Measurements from ENCODE around the gene RAB38. TPM values are rescaled to one million over a fixed set of nuclear protein-coding genes. Genes with fewer than 3 reads are reported as not detected.

The RAB38 gene
- 1 to 10 TPM; 1.6 to 1.9 TPM for total RNA-seq

DNA sequence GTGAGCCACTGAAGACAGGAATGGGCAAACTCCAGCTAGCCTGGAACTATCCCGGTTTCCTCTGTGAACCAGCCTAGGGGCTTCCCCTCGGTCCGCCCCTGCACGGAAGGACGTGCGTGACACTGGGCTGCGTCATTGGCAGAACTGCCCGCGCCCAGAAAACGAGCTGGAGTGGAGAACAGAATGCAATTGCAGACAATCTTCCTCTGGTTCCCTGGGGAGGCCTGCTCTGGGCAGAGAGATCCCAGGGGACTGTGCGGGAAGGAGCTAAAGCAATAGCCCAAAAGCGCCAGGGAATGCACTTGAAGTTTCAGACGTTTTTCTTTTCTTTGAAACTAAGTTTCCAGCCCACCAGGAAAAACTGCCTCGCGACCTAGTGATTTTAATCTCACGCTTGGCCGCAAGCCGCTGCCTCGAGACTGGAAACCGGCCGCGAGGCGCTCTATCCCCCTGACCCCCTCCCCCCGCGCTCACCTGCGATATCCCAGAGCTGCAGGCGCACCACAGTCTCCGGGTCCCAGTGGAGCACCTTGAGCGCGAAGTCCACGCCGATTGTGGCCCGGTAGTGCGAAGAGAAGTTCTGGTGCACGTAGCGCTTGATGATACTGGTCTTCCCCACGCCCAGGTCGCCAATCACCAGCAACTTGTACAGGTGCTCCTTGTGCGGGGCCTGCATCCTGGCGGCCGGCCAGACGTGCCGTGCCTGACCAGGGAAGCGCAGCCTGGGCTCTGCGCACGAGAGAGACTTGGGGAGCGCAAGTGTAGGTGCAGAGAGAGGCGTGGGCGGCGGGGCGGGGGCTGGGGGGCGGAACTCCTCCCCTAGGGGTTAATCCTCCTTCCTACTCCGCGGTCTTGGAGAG, at the start of gene RAB38:
Gene RAB38 (minus strand): TSS at position 735 of the 860 bp plus-strand sequence. CDS start 59 bp downstream, at position 676.
- POLR2A ChIA-PET: no interaction called here
- Mint-ChIP-seq H3K27me3 (no peaks in the 10 kb centered on the region), H3K36me3 (ENCODE audit: low read depth) (no peaks in the 10 kb centered on the region), H3K4me1 (peaks cover 43% of the 10 kb centered on the region), H3K27ac (peak within 1 kb of the TSS; percentile 82), H3K4me3 (peak within 1 kb of the TSS; percentile 73), H3K9me3 (no peaks in the 10 kb centered on the region)
- peak; percentile 50 for DNase-seq
- CTCF ChIA-PET: interaction anchor here (0.6 to 2.8 kb wide), 4 partner anchors 8 to 306 kb away, joined by 3 to 11 read pairs (median 4); no protein-coding TSS in a partner anchor

DNA sequence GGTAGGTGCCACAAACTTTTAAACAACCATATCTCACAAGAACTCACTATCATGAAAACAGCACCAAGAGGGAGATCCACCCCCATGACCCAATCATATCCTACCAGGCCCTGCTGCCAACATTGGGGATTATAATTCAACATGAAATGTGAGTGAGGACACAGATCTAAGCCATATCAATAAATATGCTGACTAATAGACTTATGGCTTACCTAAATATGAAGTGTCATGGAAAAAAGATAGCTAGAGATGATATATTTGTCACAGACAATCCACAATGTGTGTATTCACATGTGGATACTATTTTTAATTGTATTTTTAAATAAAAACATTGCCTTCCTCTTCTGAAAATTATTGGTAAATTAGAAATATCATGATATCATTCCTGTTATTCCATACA, 38.2 kb upstream of the RAB38 start:
- CTCF ChIA-PET: no interaction called here
- H3K27ac Mint-ChIP-seq: no peak overlapping the region
- DNase-seq: no peak
- H3K4me1 Mint-ChIP-seq: no peaks in the 10 kb centered on the region
- no peaks in the 10 kb centered on the region for H3K36me3 Mint-ChIP-seq (ENCODE audit: low read depth)
- POLR2A ChIA-PET: no interaction called here
- no peaks in the 10 kb centered on the region for H3K9me3 Mint-ChIP-seq
- H3K27me3 Mint-ChIP-seq: no peaks in the 10 kb centered on the region
- no peak overlapping the region for H3K4me3 Mint-ChIP-seq

DNA sequence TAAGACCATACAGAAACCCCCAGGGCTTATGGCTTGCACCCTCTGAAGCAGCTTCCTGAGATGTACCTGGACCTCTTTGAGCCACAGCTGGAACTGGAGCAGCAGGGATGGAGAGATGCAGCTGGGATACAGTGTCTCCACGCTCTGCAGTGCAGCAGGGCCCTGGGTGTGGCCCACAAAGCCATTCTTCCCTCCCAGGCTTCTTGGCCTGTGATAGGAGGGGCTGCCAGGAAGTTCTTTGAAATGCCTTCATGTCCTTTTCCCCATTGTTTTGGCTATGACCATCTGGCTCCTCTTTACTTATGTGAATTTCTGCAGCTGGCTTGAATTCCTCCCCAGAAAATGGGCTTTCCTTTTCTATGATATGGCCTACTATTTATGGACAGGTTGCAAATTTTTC, 37.1 kb upstream of the RAB38 start:
- H3K27me3 Mint-ChIP-seq: no peaks in the 10 kb centered on the region
- H3K36me3 Mint-ChIP-seq (ENCODE audit: low read depth): no peaks in the 10 kb centered on the region
- POLR2A ChIA-PET: no interaction called here
- no peak overlapping the region for H3K4me3 Mint-ChIP-seq
- CTCF ChIA-PET: no interaction called here
- no peak for DNase-seq
- no peaks in the 10 kb centered on the region for H3K9me3 Mint-ChIP-seq
- H3K27ac Mint-ChIP-seq: no peak overlapping the region
- no peaks in the 10 kb centered on the region for H3K4me1 Mint-ChIP-seq

DNA sequence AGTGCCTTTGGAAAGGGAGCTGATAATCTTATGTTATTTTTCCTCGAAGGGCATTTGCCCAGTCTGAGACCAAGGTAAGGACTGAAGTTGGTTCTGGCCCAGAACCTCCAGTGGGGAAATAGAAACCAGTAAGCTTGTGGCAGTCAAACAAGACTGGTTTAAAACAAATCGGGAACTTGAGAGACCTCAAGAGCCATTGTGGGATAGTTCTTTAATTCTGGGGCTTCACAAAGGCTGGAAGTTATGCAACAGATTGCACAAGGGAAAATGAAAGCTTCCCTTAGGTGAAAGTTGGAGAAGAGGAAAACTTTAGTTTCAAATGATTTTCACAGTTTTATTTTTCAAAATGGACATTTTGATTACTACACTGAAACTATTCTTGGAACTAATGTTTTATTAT, 33.5 kb upstream of the RAB38 start:
- ChIA-PET CTCF (no interaction called here), POLR2A (no interaction called here)
- Mint-ChIP-seq H3K4me3 (no peak overlapping the region), H3K9me3 (no peaks in the 10 kb centered on the region), H3K4me1 (no peaks in the 10 kb centered on the region), H3K27me3 (peaks cover 1% of the 10 kb centered on the region), H3K36me3 (ENCODE audit: low read depth) (no peaks in the 10 kb centered on the region), H3K27ac (no peak overlapping the region)
- no peak for DNase-seq

GRCh38 chr11:88206751-88207150, 31.5 kb upstream of the RAB38 start:
- no peak overlapping the region for H3K27ac Mint-ChIP-seq
- POLR2A ChIA-PET: no interaction called here
- no peak for DNase-seq
- no peaks in the 10 kb centered on the region for H3K9me3 Mint-ChIP-seq
- peaks cover 2% of the 10 kb centered on the region for H3K27me3 Mint-ChIP-seq
- CTCF ChIA-PET: interaction anchor here (0.8 kb wide), 1 partner anchor 24 kb away, joined by 3 read pairs; no protein-coding TSS in a partner anchor
- no peaks in the 10 kb centered on the region for H3K36me3 Mint-ChIP-seq (ENCODE audit: low read depth)
- no peak overlapping the region for H3K4me3 Mint-ChIP-seq
- no peaks in the 10 kb centered on the region for H3K4me1 Mint-ChIP-seq

- H3K27me3 Mint-ChIP-seq: peaks cover 2% of the 10 kb centered on the region
- H3K27ac Mint-ChIP-seq: no peak overlapping the region
- H3K4me3 Mint-ChIP-seq: no peak overlapping the region
- ChIA-PET CTCF (no interaction called here), POLR2A (no interaction called here)
- no peaks in the 10 kb centered on the region for H3K36me3 Mint-ChIP-seq (ENCODE audit: low read depth)
- H3K4me1 Mint-ChIP-seq: no peaks in the 10 kb centered on the region
- DNase-seq: no peak
- H3K9me3 Mint-ChIP-seq: no peaks in the 10 kb centered on the region
Measured at GRCh38 chr11:88204353-88204752, 29.1 kb upstream of the RAB38 start.

- Mint-ChIP-seq H3K27ac (no peak overlapping the region), H3K27me3 (peaks cover 4% of the 10 kb centered on the region), H3K9me3 (no peaks in the 10 kb centered on the region), H3K4me3 (no peak overlapping the region), H3K4me1 (no peaks in the 10 kb centered on the region), H3K36me3 (ENCODE audit: low read depth) (no peaks in the 10 kb centered on the region)
- POLR2A ChIA-PET: interaction anchor here (0.7 kb wide), 1 partner anchor 180 kb away, joined by 4 read pairs; no protein-coding TSS in a partner anchor
- CTCF ChIA-PET: no interaction called here
- DNase-seq: no peak
Measured at GRCh38 chr11:88203604-88204003, 28.4 kb upstream of the RAB38 start.

GRCh38 chr11:88202498-88202897, 27.3 kb upstream of the RAB38 start:
- Mint-ChIP-seq H3K27ac (no peak overlapping the region), H3K36me3 (ENCODE audit: low read depth) (peaks cover 2% of the 10 kb centered on the region), H3K4me3 (no peak overlapping the region), H3K27me3 (peaks cover 9% of the 10 kb centered on the region), H3K4me1 (no peaks in the 10 kb centered on the region), H3K9me3 (peaks cover 6% of the 10 kb centered on the region)
- ChIA-PET POLR2A (no interaction called here), CTCF (interaction anchor here (1.0 kb wide), 1 partner anchor 186 kb away, joined by 4 read pairs; no protein-coding TSS in a partner anchor)
- no peak for DNase-seq

DNA sequence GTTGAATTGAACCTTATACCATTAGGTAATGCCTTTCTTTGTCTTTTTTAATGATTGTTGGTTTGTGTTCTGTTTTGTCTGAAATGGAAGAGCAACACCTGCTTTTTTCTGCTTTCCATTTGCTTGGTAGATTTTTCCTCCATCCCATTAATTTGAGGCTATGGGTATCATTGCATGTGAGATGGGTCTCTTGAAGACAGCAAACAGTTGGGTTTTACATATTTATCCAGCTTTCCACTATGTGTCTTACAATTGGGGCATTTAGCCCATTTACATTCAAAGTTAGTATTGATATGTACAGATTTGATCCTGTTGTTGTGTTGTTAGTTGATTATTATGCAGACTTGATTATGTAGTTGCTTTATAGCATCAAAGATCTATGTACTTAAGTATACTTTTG, 21.1 kb upstream of the RAB38 start:
- CTCF ChIA-PET: interaction anchor here (0.5 kb wide), 1 partner anchor 624 kb away, joined by 3 read pairs; no protein-coding TSS in a partner anchor
- peaks cover 21% of the 10 kb centered on the region for H3K9me3 Mint-ChIP-seq
- H3K4me1 Mint-ChIP-seq: no peaks in the 10 kb centered on the region
- H3K4me3 Mint-ChIP-seq: no peak overlapping the region
- DNase-seq: no peak
- H3K36me3 Mint-ChIP-seq (ENCODE audit: low read depth): peaks cover 6% of the 10 kb centered on the region
- H3K27ac Mint-ChIP-seq: no peak overlapping the region
- POLR2A ChIA-PET: no interaction called here
- peaks cover 38% of the 10 kb centered on the region for H3K27me3 Mint-ChIP-seq

- peaks cover 6% of the 10 kb centered on the region for H3K36me3 Mint-ChIP-seq (ENCODE audit: low read depth)
Measured at GRCh38 chr11:88195908-88196307, 20.7 kb upstream of the RAB38 start.

DNA sequence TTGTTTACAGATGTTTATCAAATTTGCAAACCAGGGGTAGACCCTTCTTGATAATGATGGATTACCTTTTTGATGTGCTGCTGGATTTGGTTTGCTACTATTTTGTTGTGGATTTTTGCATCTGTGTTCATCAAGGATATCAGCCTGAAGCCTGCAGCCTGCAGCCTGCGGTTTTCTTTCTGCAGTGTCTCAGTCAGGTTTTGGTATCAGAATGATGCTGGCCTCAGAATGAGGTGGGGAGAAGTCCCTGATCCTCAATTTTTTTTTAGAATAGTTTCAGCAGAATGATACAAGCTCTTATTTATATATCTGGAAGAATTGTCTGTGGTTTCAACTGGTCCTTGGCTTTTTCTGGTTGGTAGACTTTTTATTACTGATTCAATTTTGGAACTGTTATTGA, 19.7 kb upstream of the RAB38 start:
- Mint-ChIP-seq H3K9me3 (peaks cover 21% of the 10 kb centered on the region), H3K36me3 (ENCODE audit: low read depth) (peaks cover 6% of the 10 kb centered on the region), H3K4me3 (no peak overlapping the region), H3K27me3 (peaks cover 38% of the 10 kb centered on the region), H3K27ac (no peak overlapping the region), H3K4me1 (no peaks in the 10 kb centered on the region)
- no peak for DNase-seq
- ChIA-PET POLR2A (no interaction called here), CTCF (interaction anchor here (0.6 kb wide), 1 partner anchor 25 kb away, joined by 3 read pairs; no protein-coding TSS in a partner anchor)

More at GRCh38 chr11:88195908-88196307, 20.7 kb upstream of the RAB38 start:
- Mint-ChIP-seq H3K27ac (no peak overlapping the region), H3K4me1 (no peaks in the 10 kb centered on the region), H3K27me3 (peaks cover 38% of the 10 kb centered on the region), H3K4me3 (no peak overlapping the region), H3K9me3 (peaks cover 21% of the 10 kb centered on the region)
- POLR2A ChIA-PET: no interaction called here
- CTCF ChIA-PET: no interaction called here
- no peak for DNase-seq

- no peak for DNase-seq
- ChIA-PET POLR2A (no interaction called here), CTCF (no interaction called here)
- Mint-ChIP-seq H3K27ac (no peak overlapping the region), H3K36me3 (ENCODE audit: low read depth) (peaks cover 6% of the 10 kb centered on the region), H3K4me3 (no peak overlapping the region), H3K9me3 (peaks cover 21% of the 10 kb centered on the region), H3K4me1 (no peaks in the 10 kb centered on the region), H3K27me3 (peaks cover 36% of the 10 kb centered on the region)
Measured at GRCh38 chr11:88193278-88193677, 18.0 kb upstream of the RAB38 start.

- DNase-seq: no peak
- H3K36me3 Mint-ChIP-seq (ENCODE audit: low read depth): peaks cover 6% of the 10 kb centered on the region
- H3K4me1 Mint-ChIP-seq: no peaks in the 10 kb centered on the region
- no peak overlapping the region for H3K27ac Mint-ChIP-seq
- peaks cover 21% of the 10 kb centered on the region for H3K27me3 Mint-ChIP-seq
- CTCF ChIA-PET: interaction anchor here (0.5 kb wide), 1 partner anchor 167 kb away, joined by 4 read pairs; no protein-coding TSS in a partner anchor
- H3K4me3 Mint-ChIP-seq: no peak overlapping the region
- peaks cover 4% of the 10 kb centered on the region for H3K9me3 Mint-ChIP-seq
- POLR2A ChIA-PET: no interaction called here
Measured at GRCh38 chr11:88188932-88189253, 13.7 kb upstream of the RAB38 start.
